Anterior cingulate cortex (tissue), 58 donors: Measurements from ENCODE around the gene CEACAM19.
"Not testable (repeated sequence)": the region's sequence is repeated elsewhere in the genome, so short reads cannot be mapped to it uniquely, and the experiment has no call there.

ENCODE experiments used
- DNase-seq, 58 donors: peaks; one replicate each; lab custom pipeline; 2025; lab: John Stamatoyannopoulos, UW

CEACAM19 gene

DNA sequence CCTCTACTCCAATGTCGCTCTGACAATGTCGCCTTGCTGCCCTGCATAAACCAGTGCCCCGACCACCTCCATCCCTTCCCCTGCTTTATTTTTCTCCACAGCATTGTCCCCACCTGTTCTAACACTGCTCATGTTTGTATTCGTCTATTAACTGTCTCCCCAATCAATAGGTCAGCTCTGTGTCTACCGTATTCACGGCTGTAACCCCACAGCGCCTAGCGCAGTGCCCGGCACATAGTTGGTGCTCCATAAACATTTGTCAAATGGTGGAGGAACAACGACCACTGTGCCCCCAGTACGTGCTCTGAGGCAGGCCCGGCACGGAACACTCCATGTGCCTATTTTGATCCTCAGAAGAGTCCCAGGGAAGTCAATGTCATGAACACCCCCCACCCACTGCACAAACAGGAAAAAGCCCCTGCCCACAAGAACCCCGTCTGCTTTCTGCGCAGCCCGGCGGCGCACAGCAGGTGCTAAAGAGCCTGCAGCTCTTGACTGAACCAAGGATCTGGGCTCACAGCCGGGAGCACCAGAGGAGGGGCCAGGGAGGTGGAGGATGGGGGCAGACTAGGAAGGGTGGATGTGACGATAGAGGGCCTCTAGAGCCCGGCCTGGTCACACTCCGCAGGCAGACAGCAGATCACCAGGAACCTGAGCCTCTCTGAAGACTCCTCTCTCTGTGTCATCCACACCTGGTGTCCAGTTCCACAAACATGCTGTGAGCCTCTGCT is 25.8 kb downstream of the CEACAM19 start:
- no peak for DNase-seq

DNA sequence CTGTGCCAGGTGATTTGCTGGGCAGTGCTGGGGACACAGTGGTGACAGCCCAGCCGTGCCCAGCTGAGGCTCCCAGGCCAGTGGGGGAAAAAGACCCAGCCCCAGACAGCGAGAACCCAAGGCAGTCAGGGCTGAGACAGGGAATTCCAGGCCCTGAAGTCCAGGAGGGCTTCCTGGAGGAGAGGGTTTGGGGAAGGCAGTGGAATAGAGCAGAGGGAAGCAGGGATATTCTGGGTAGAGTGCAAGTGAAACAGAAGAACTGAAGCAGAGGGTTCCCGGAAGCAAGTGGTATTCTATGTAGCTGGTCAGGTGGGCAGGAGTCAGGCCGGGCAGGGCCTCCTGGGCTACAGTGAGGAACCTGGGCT is 26.4 kb downstream of the CEACAM19 start:
- DNase-seq: no peak

DNA sequence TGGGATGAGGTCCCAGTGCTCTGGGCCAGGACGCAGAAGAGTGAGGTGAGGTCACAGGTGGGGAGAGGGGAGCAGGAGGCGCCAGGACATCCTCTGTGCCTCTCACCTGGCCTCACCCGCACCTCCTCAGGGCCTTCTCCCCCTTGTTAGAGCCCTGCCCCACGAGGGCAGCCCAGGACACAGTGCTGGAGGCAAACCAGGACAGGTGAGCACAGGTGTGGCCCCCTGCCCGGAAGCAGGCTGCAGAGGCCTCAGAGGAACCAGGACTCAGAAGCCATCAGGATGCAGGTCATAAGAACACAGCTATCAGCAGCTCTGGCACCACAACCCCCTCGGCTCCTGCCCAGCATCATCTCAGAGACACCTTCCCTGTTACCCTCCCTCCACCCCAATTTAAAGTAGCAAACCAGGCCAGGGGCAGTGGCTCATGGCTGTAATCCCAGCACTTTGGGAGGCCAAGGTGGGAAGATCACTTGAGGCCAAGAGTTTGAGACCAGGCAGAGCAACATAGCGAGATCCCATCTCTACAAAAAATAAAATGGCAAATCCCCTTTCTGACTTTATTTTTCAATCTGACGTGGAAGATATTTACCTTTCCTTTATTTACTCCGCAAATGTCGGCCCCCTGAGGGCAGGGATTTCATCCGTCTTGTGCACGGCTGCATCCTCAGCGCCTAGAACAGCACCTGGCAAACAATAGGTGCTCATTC is 27.4 kb downstream of the CEACAM19 start, which contains the start of gene CEACAM16:
Gene CEACAM16 (plus strand): TSS at position 660 of the 710 bp plus-strand sequence. CDS start 2,306 bp downstream, outside the sequence.
- DNase-seq: no peak

DNA sequence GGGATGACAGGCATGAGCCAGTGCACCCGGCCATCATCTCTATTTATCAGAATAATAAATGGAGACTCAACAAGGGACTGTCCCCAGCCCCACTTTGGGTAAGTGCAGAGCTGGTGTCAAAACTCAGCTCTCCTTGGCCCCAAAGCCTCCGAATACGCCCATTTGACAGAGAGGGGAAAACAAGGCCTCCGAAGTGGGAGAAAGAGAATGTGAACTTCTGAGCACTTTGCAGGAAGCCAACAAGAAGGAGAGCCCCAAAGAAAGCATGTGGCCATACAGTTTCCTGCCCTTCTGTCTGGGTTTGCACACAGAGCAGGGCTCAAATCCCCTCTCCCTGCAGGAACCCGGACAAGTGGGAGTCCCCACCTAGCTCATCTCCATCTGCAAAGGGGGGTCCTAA is 29.3 kb downstream of the CEACAM19 start:
- DNase-seq: no peak

DNA sequence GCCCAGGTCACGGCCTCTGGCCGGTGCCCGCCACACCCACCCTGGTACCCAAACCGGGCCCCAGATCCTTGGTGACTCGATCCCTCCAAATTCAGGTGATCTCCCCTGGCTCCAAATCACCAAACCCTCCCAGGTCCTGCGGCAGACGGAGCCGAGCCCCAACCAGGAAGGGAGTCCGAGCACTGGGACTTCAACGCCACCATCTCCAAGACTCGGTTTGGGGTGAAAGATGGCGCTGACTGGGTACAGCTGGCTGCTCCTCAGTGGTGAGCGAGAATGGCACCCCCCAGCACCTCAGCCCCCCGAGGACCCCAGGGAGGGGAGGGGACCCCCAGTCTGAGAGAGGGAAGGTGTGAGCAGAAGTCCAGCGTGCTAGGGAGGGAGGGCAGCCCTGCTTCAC is 29.9 kb downstream of the CEACAM19 start:
- DNase-seq: no peak

DNA sequence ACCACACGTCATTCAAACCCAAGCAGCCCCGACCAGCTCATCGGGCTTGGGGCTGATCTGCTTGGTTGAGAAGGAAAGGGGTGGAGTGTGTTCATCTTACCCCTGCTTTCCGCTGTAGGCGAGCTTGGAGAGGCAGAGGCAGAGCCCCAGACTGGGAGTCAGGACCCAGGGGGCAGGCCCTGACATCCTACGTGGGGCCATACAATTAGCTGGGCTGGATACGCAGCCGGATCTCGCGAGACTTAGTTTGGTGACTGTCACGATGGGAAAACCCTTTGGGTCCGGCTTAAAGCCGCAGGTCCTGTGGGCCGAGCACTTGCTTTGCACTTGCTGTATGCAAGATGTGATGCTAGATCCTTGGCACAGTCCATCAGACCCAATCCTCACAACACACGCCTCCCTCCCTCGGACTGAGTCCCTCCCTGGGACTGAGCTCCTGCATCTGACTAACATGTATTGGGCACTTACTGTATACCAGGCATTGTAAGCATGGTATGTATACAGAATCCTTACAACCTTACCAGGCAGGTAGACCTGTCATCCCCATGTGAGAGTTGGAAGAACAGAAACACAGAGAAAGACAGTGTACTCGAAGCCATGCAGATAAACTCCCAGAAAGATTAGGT is 31.4 kb downstream of the CEACAM19 start:
- no peak for DNase-seq

DNA sequence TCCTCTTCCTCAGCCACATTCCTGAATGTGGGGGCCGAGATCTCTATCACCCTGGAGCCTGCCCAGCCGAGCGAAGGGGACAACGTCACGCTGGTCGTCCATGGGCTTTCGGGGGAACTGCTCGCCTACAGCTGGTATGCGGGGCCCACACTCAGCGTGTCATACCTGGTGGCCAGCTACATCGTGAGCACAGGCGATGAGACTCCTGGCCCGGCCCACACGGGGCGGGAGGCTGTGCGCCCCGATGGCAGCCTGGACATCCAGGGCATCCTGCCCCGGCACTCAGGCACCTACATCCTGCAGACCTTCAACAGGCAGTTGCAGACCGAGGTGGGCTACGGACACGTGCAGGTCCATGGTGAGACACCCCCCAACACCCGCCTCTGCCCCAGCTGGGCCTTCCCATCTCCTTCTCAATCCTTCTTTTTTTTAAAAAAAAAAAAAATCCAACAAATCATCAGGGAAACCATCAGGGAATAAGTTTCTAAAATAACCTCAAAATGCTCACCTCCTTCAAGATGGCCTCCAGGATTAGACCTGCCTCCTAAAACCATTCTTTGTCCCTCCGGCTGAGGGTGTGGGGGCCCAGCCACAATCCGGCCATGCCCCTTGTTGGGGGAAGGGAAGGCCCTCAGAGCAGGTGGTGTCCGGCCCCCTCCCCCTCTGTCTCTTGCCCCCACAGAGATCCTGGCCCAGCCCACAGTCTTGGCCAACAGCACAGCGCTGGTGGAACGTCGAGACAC is 32.2 kb downstream of the CEACAM19 start:
- no peak for DNase-seq

DNA sequence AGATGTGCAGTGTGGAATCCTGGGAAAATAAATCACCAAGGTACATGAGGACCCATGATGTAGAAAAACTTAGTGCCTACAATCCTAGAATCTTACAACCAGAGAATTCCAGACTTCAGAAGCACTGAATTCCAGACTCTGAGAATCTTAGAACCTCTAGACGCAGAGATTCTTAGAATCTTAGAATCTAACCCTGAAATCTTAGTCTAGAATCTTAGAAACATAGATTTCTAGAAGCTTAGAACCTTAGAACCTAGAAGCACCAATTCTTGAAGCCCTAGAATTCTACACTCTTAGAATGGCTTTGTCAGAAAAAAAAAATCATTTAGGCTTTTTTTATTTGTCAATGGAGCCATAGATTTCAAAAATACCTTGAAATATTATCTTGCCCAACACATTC is 33.7 kb downstream of the CEACAM19 start:
- DNase-seq: no peak

DNA sequence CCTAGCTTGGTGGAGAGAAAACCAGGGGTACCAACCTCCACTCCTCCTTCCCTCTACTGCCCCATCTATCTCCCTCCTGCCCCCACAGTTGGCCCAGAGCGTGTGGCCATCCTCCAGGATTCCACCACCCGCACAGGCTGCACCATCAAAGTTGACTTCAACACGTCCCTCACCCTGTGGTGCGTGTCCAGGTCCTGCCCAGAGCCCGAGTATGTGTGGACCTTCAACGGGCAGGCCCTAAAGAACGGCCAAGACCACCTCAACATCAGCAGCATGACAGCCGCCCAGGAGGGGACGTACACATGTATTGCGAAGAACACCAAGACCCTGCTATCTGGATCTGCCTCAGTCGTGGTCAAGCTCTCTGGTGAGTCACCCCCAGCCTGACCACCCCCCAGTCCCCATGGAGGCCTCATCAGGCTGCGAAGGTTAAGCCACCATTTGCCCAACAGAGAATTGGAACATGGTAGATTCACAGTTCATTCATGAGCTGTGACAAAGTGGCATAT is 34.3 kb downstream of the CEACAM19 start:
- DNase-seq: no peak

DNA sequence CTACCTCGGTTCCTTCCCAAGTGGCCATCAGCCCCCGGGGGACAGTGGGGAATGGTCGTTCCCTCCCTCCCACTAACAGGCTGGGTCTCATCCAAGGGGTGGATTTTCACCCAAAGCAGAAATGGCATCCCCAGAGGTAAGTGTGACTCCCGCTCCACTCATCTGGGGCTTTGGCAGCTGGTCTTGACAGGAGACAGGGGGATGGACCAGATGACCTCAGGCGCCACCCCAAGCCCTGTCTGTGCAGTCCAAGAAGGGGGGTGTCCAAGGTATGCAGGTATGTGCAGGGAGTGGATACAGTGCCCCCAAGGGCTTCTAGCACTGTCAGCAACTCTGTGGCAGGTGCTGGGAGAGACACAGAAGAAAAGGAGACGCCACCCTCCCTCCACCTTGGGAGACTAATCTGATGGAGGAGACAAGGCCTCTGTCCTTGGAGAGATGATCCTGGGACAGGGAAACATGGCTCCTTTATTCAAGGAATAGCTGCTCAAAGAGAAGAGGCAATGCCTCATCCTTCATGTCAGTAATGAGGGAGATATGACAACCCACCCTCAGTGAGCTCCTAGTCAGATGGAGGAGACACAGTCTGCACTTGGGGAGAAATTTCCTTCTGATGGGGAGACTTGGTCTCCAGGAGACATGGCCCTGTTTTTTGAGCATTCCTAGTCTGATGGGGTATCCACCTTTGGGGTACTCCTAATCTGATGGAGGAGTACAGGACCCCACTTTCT is 35.4 kb downstream of the CEACAM19 start:
- DNase-seq: no peak

DNA sequence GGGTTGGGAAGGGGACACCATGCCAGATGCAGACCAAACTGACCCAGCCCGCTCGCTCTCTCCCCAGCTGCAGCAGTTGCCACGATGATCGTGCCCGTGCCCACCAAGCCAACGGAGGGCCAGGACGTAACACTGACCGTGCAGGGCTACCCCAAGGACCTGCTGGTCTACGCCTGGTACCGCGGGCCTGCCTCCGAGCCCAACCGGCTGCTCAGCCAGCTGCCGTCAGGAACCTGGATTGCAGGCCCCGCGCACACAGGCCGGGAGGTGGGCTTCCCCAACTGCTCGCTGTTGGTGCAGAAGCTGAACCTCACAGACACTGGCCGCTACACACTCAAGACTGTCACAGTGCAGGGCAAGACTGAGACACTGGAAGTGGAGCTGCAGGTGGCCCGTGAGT is 36.5 kb downstream of the CEACAM19 start:
- no peak for DNase-seq

DNA sequence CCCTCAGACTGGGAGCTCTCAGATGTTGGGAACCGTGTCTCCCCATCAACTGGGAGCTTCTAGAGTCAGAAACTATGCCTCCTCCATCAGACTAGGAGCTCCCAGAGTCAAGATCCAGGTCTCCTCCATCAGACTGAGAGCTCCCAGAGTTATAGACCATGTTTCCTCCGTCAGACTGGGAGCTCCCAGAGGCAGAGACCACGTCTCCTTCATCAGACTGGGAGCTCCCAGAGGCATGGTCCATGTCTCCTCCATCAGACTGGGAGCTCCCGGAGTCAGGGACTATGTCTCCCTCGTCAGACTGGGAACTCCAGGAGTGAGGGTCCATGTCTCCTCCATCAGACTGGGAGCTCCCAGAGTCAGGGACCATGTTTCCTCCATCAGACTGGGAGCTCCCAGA is 37.7 kb downstream of the CEACAM19 start:
- no peak for DNase-seq

DNA sequence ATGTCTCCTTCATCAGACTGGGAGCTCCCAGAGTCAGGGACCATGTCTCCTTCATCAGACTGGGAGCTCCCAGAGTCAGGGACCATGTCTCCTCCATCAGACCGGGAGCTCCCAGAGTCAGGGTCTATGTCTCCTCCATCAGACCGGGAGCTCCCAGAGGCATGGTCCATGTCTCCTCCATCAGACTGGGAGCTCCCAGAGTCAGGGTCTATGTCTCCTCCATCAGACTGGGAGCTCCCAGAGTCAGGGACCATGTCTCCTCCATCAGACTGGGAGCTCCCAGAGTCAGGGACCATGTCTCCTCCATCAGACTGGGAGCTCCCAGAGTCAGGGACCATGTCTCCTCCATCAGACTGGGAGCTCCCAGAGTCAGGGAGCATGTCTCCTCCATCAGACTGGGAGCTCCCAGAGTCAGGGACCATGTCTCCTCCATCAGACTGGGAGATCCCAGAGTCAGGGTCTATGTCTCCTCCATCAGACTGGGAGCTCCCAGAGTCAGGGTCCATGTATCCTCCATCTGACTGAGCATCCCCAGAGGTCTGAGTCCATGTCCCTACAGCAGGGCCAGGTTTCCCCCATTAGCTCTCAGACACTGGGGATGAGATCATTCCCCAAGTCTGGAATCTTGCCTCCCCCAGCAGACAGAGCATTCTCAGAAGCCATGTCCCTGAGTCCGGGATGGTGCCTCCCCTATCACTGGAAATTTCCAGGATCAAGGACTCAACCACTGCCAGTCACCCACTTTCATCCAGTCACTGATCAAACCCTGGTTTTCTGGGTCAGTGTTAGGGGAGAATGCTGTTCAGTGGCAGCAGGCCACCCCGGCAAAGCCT is 38.4 kb downstream of the CEACAM19 start:
- not testable (repeated sequence) for DNase-seq

DNA sequence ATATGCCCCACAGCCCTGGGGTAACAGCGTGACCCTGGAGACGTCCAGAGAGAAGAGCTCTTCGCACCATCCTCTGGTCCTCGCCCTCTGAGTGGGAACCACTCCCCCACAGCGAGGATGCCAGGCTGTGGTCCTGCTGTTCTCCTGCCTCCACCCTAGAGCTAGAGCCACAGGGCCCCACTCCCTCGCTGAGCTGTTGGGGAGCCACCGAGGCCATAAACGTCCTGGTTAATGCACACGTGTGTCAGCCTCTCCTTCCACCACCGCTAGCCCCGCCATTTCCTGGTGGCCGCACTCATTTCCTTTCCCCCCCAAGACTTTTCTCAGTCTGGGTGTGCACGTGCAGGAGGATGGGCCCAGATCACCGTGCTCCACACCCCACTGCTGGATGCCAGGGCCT is 39.2 kb downstream of the CEACAM19 start:
- no peak for DNase-seq

DNA sequence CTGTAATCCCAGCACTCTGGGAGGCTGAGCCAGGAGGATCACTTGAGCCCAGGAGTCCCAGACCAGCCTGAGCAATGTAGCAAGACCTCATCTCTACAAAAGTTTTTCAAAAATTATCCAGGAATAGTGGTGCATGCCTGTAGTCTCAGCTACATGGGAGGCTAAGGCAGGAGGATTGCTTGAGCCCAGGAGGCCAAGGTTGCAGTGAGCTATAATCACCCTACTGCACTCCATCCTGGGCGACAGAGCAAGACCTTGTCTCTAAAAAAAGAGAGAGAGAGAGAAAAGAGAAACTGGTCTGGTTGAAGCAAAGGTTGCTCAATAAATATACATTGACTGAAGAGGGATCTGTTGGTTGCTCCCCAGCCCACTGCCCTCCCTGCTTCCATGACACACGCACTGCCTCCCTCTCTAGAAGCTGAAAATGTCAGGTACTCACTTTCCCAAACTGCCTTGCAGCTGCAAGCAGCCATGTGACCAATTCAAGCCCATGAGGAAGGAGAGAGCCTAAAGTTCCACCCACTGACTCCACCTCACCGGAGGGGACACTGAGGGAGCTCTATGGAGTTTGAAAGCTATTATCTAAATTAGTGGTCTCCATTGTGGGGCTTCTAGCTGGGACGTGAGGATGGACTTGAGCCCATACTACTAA is 41.7 kb downstream of the CEACAM19 start:
- DNase-seq: no peak

DNA sequence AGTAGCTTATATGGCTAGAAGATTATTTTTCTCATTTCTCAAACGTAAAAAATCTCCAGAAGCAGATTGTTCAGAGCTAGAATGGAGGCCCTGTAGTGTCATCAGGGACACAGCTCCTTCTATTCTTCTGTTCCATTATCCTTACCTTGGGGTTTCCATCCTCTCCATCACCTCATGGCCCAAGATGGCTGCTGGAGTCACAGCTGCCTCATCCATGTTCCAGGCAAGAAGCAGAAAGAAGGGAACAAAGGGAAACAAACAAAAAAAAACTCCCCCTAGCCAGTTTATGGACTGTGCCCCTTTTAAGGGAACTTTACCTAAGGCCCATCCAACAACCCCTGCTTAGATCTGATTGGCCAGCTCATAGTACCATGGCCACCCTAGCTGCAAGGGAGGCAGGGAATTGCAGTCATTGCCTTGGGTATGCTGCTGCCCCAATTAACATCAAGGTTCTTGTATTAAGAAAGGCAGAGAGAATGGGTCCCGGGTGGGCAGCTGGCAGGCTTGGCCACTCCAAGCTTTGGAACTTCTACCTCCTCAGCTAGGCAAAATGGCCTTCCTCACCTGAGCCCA is 43.4 kb downstream of the CEACAM19 start:
- no peak for DNase-seq

DNA sequence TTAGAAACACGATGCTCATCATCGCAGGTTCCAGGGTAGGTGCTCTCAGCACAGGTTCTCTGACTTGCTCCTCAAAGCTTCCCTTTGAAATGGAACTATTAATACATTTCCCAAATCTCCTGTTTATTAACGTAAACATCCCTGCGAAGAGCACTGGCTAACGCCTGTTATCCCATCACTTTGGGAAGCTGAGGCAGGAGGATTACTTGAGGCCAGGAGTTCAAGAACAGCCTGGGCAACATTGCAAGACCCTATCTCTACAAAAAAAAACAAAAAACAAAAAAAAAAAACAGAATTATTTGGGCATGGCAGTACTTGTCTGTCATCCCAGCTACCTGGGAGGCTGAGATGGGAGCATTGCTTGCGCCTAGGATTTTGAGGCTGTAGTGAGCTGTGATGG is 46.3 kb downstream of the CEACAM19 start:
- no peak for DNase-seq
